GM12878 (cell line): ENCODE results near the gene IFI35. TPM values are rescaled to one million over a fixed set of nuclear protein-coding genes. Genes with fewer than 3 reads are reported as not detected.

ENCODE experiments used
- ATAC-seq: fragments of 200-7000 bp; cut with Tn5 transposase; 3 replicates; pipeline ENCODE4 v1.9.1; 2020; ENCODE audit warnings: mild to moderate bottlenecking, moderate library complexity
- BruUV-seq: library from RNA; stranded (reverse); fragments of 400-500 nt; replicated peaks from 2 replicates; lab custom pipeline; 2021; lab: Mats Ljungman, UMichigan
- CTCF ChIA-PET: fragments of 300-600 bp; sonication (Branson Sonifier 250); formaldehyde crosslinking; extraction: SDS; loops from one replicate; lab custom pipeline; 2021; ENCODE audit warnings: inconsistent platforms; lab: Yijun Ruan, JAX
- POLR2A ChIA-PET: fragments of 350-600 bp; formaldehyde crosslinking; extraction: SDS; loops from one replicate; lab custom pipeline; 2021; ENCODE audit warnings: inconsistent platforms; lab: Charles Lee
- RAD21 ChIA-PET: fragments of 300-600 bp; sonication (Branson Sonifier 250); formaldehyde crosslinking; loops from one replicate; lab custom pipeline; 2023; ENCODE audit warnings: antibody characterized with exemption; ENCODE audit not compliant: unreplicated experiment; lab: Charles Lee
- SMC1A ChIA-PET: fragments of 300-600 bp; sonication (Branson Sonifier 250); formaldehyde crosslinking; loops from one replicate; lab custom pipeline; 2023; ENCODE audit not compliant: unreplicated experiment, uncharacterized antibody; lab: Charles Lee
- DNase-seq: peaks from one replicate; pipeline ENCODE4 v3.0.0-alpha.2; 2011; ENCODE audit warnings: low read depth, low spot score
- FAIRE-seq: peaks from 3 replicates; lab custom pipeline; 2011; peaks lifted over from hg19 to GRCh38; lab: Jason Lieb, UNC
- H2AFZ ChIP-seq: 2 replicates; pipeline ENCODE4 v1.6.0; 2011; ENCODE audit warnings: low read depth, low read length, control low read depth; ENCODE audit not compliant: control insufficient read depth
- H3K27ac ChIP-seq: 2 replicates; pipeline ENCODE4 v1.5.1; 2011; ENCODE audit warnings: control low read depth; ENCODE audit not compliant: control insufficient read depth, insufficient read depth
- H3K27me3 ChIP-seq, 2 experiments: replicated peaks in 1 of 2; 2 replicates each; pipeline versions ENCODE4 v1.6.0 to v1.6.1; 2011; ENCODE audit warnings: low read length in 1 of 2; ENCODE audit not compliant: control insufficient read depth in 2 of 2, insufficient read depth in 2 of 2
- H3K36me3 ChIP-seq, 2 experiments: 2 replicates each; pipeline ENCODE4 v1.5.1; 2011; ENCODE audit warnings: low read length in 1 of 2; ENCODE audit not compliant: control insufficient read depth in 2 of 2, insufficient read depth in 2 of 2
- H3K4me1 ChIP-seq: 2 replicates; pipeline ENCODE4 v1.6.1; 2011; ENCODE audit warnings: mild to moderate bottlenecking, low read length, moderate library complexity, mixed read lengths; ENCODE audit not compliant: control insufficient read depth, insufficient read depth
- H3K4me2 ChIP-seq: 2 replicates; pipeline ENCODE4 v1.6.0; 2011; ENCODE audit warnings: control low read depth; ENCODE audit not compliant: control insufficient read depth, insufficient read depth
- H3K4me3 ChIP-seq: fragments of 200-600 bp; sonication (generic); 2 replicates; pipeline ENCODE4 v1.5.1; 2016
- H3K79me2 ChIP-seq: 2 replicates; pipeline ENCODE4 v1.6.0; 2011; ENCODE audit warnings: low read length; ENCODE audit not compliant: control insufficient read depth, insufficient read depth
- H3K9ac ChIP-seq: 2 replicates; pipeline ENCODE4 v1.8.0; 2011; ENCODE audit warnings: low read length, control low read depth, mixed read lengths; ENCODE audit not compliant: control insufficient read depth, insufficient read depth
- H3K9me3 ChIP-seq: replicated peaks from 3 replicates; pipeline ENCODE4 v1.5.1; 2011; ENCODE audit warnings: mild to moderate bottlenecking, low read length; ENCODE audit not compliant: control insufficient read depth, insufficient read depth
- H4K20me1 ChIP-seq: 2 replicates; pipeline ENCODE4 v1.6.0; 2011; ENCODE audit not compliant: control insufficient read depth, insufficient read depth
- DPF2 ChIP-seq: fragments of 450-650 bp; IDR thresholded peaks from 2 replicates; pipeline ENCODE4 v1.6.1; 2017; ENCODE audit warnings: mild to moderate bottlenecking
- EED ChIP-seq: sonication (generic); IDR thresholded peaks from 2 replicates; pipeline ENCODE4 v1.6.1; 2016; ENCODE audit warnings: antibody characterized with exemption, low read depth
- ESRRA ChIP-seq: IDR thresholded peaks from 2 replicates; pipeline ENCODE4 v1.6.1; 2012; ENCODE audit warnings: mild to moderate bottlenecking, low read length, improper control_type of control experiment
- IKZF1 ChIP-seq: fragments of 450-650 bp; conservative IDR thresholded peaks from 2 replicates; pipeline ENCODE4 v1.6.1; 2017; ENCODE audit warnings: antibody characterized with exemption, mild to moderate bottlenecking
- MTA2 ChIP-seq: fragments of 450-650 bp; IDR thresholded peaks from 2 replicates; pipeline ENCODE4 v1.6.1; 2016; ENCODE audit warnings: low read depth, mild to moderate bottlenecking, moderate library complexity
- POU2F2 ChIP-seq: IDR thresholded peaks from 3 replicates; pipeline ENCODE4 v1.6.1; 2011; ENCODE audit warnings: low read depth, mild to moderate bottlenecking, low read length, borderline replicate concordance
- RFX5 ChIP-seq: IDR thresholded peaks from 2 replicates; pipeline ENCODE4 v1.6.1; 2011; ENCODE audit warnings: low read depth, low read length, improper control_type of control experiment
- SMAD1 ChIP-seq: fragments of 450-650 bp; IDR thresholded peaks from 2 replicates; pipeline ENCODE4 v1.6.1; 2018; ENCODE audit warnings: mild to moderate bottlenecking, low read depth; ENCODE audit not compliant: partially characterized antibody
- SRF ChIP-seq, 2 experiments: IDR thresholded peaks; 2 replicates each; pipeline ENCODE4 v1.6.1; 2011; ENCODE audit warnings: low read depth in 2 of 2, low read length in 2 of 2, mild to moderate bottlenecking in 1 of 2, moderate library complexity in 1 of 2
- SUZ12 ChIP-seq: fragments of 200-600 bp; sonication (generic); IDR thresholded peaks from one replicate; pipeline ENCODE4 v1.6.1; 2018; ENCODE audit warnings: antibody characterized with exemption, mild to moderate bottlenecking; ENCODE audit not compliant: unreplicated experiment
- TARDBP ChIP-seq: IDR thresholded peaks from 2 replicates; pipeline ENCODE4 v1.6.1; 2016; ENCODE audit warnings: borderline replicate concordance
- TCF3 ChIP-seq: IDR thresholded peaks from 2 replicates; pipeline ENCODE4 v1.6.1; 2012; ENCODE audit warnings: low read depth, mild to moderate bottlenecking, low read length, borderline replicate concordance; ENCODE audit not compliant: insufficient read depth
- TCF7 ChIP-seq: IDR thresholded peaks from 2 replicates; pipeline ENCODE4 v1.6.1; 2014; ENCODE audit warnings: antibody characterized with exemption, borderline replicate concordance
- ZBED1 ChIP-seq: IDR thresholded peaks from 2 replicates; pipeline ENCODE4 v1.6.1; 2016; ENCODE audit warnings: borderline replicate concordance
- ZSCAN29 ChIP-seq: fragments of 450-650 bp; IDR thresholded peaks from 2 replicates; pipeline ENCODE4 v1.6.1; 2017; ENCODE audit warnings: mild to moderate bottlenecking, moderate library complexity
- WGBS: methylation state at CpG from one replicate; pipeline ENCODE4 v1.1.6; 2016; ENCODE audit warnings: low lambda C conversion rate; ENCODE audit not compliant: insufficient replicate concordance, insufficient coverage; ENCODE audit errors: missing lambda C conversion rate; 5-methylcytosine and 5-hydroxymethylcytosine counted together
- in situ Hi-C: fragments of 300-500 bp; cut with MboI; formaldehyde crosslinking; loops from 9 replicates; pipeline ENCODE4 v1.14.3; 2018; ENCODE audit warnings: mixed read lengths
- intact Hi-C: fragments of 100-400 bp; cut with micrococcal nuclease; formaldehyde crosslinking; loops from one replicate; pipeline ENCODE4 v1.14.2; 2022; ENCODE audit not compliant: unreplicated experiment
- polyA plus RNA-seq, 11 experiments: library from polyadenylated mRNA; depleted of rRNA in 4 of 11; unstranded in 6 of 11; stranded (reverse) in 5 of 11; fragments of >200 nt; fragmentation: Nextera tagmentation in 4 of 11; fragmentation: Illumina TruSeq in 1 of 11; extraction: Ambion mirVana in 4 of 11; extraction: Trizol in 1 of 11; gene quantifications; 1 replicate in 1 of 11; 2 replicates in 10 of 11; pipeline versions ENCODE4 v1.2.1 to v1.2.3, GENCODE V29; 2011 to 2016; ENCODE audit warnings: inconsistent platforms in 2 of 11, missing spikeins in 2 of 11, low read depth in 1 of 11
- total RNA-seq, 4 experiments: library from RNA; depleted of rRNA in 3 of 4; stranded (reverse); fragments of >200 nt in 3 of 4; fragmentation: Illumina TruSeq in 1 of 4; extraction: Trizol in 1 of 4; gene quantifications; 2 replicates each; pipeline versions ENCODE4 v1.2.1 to v1.2.3, GENCODE V29; 2013 to 2021
- TF ChIP-seq, protein P1 (sequence below): fragments of 450-650 bp; IDR thresholded peaks from 2 replicates; pipeline ENCODE4 v1.6.1; 2017; ENCODE audit warnings: borderline replicate concordance
- TF ChIP-seq, protein P2 (sequence below): fragments of 450-650 bp; IDR thresholded peaks from 2 replicates; pipeline ENCODE4 v1.6.1; 2016; ENCODE audit warnings: mild to moderate bottlenecking
- TF ChIP-seq, protein P3 (sequence below): fragments of 450-650 bp; IDR thresholded peaks from 2 replicates; pipeline ENCODE4 v1.6.1; 2016; ENCODE audit warnings: mild to moderate bottlenecking

IFI35 gene
- total and polyA plus RNA-seq, 10 of the 15 experiments (the other 5 are each of a cell fraction or from before 2014, with no cell fraction given), result 18.4 to 92.2 (median 65.3) TPM

DNA sequence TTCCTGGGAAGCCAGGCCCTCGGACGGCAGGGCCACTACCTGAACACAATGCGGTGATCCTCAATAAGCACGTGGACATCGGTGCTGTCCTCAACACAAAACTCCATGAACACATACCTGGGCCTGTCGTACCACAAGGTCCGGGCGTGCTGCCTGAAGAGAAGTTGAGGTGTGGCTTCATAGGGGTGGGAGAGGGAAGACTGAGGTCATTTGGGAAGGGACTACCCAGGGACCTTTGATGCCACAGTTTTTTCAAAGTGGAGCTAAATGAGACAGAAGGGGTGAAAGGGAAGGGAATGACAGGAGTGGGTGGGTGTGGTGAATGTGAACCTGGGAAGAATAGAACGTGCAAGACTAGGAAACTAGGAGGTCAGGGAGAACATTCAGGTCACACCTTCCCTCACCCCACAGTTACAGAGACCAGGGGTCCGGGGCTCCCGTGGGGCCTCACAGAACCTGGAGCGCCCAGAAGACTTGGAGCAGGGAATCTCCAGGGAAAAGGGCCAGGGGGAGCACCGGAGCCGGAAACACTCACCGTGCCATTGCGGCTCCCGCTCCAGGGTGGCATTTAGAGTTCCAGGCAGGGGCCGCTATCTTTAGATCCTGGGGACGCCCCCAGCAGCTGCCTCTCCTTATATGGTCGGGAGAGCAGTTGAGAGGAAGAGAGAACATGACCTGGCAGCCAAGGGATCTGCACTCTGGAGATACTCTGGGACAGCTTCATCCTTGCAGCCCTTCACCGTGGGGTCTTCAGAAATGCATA is 26.9 kb upstream of the IFI35 start, which contains the start of gene PTGES3L:
Gene PTGES3L (minus strand): TSS at position 570 of the 763 bp plus-strand sequence. CDS start 27 bp downstream, at position 543.
- 36% methylated on average over 21 of the region's 21 CpGs for WGBS
- H3K27ac ChIP-seq, result peak within 1 kb of the TSS; percentile 85
- ChIA-PET SMC1A (interaction anchor here (1.4 kb wide), 1 partner anchor 18 kb away, joined by 6 read pairs; the partner anchor contains the start of gene RPL27), CTCF (interaction anchor here (1.4 to 4.6 kb wide), 3 partner anchors 18 to 159 kb away, joined by 4 to 23 read pairs (median 5); partner anchors contain the start of genes BECN1 and RPL27), RAD21 (interaction anchor here (0.6 to 1.4 kb wide), 3 partner anchors 17 to 355 kb away, joined by 3 to 6 read pairs (median 3); partner anchors contain the start of gene RPL27), POLR2A (interaction anchor here (0.5 to 2.2 kb wide), 3 partner anchors 15 to 334 kb away, joined by 3 to 11 read pairs (median 9); partner anchors contain the start of gene RPL27)
- H3K4me3 ChIP-seq, result peak within 1 kb of the TSS; percentile 94
- H3K9ac ChIP-seq, result peak within 1 kb of the TSS; percentile 82
- peaks cover 9% of the 10 kb centered on the region for H3K4me1 ChIP-seq
- intact Hi-C loops (no loop called here), in situ Hi-C loops (no loop called here)
- FAIRE-seq (no peak), ATAC-seq (peak; percentile 67), DNase-seq (no peak)
- peak within 1 kb of the TSS; percentile 98 for H2AFZ ChIP-seq
- H3K36me3 ChIP-seq, result no peaks in the 10 kb centered on the region
- H3K27me3 ChIP-seq, result no peaks in the 10 kb centered on the region
- H3K9me3 ChIP-seq, result no peaks in the 10 kb centered on the region
- peaks cover 32% of the 10 kb centered on the region for H3K79me2 ChIP-seq
- peak within 1 kb of the TSS; percentile 99 for H3K4me2 ChIP-seq
- TSS peak; percentile 77 for BruUV-seq
- H4K20me1 ChIP-seq, result no peaks in the 10 kb centered on the region
- no peak for TF ChIP-seq TCF3
- TF ChIP-seq SUZ12, result no peak
- TF ChIP-seq TARDBP, result no peak
- no peak for TF ChIP-seq TCF7
- TF ChIP-seq POU2F2, result no peak
- TF ChIP-seq EED, result peak; percentile 33; the same call in 1 of the 2 replicates
- TF ChIP-seq, protein P1, sequence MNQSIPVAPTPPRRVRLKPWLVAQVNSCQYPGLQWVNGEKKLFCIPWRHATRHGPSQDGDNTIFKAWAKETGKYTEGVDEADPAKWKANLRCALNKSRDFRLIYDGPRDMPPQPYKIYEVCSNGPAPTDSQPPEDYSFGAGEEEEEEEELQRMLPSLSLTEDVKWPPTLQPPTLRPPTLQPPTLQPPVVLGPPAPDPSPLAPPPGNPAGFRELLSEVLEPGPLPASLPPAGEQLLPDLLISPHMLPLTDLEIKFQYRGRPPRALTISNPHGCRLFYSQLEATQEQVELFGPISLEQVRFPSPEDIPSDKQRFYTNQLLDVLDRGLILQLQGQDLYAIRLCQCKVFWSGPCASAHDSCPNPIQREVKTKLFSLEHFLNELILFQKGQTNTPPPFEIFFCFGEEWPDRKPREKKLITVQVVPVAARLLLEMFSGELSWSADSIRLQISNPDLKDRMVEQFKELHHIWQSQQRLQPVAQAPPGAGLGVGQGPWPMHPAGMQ, result 0 out of 2 replicates have a peak, but pooled peaks have one; percentile 3
- TF ChIP-seq, protein P2, sequence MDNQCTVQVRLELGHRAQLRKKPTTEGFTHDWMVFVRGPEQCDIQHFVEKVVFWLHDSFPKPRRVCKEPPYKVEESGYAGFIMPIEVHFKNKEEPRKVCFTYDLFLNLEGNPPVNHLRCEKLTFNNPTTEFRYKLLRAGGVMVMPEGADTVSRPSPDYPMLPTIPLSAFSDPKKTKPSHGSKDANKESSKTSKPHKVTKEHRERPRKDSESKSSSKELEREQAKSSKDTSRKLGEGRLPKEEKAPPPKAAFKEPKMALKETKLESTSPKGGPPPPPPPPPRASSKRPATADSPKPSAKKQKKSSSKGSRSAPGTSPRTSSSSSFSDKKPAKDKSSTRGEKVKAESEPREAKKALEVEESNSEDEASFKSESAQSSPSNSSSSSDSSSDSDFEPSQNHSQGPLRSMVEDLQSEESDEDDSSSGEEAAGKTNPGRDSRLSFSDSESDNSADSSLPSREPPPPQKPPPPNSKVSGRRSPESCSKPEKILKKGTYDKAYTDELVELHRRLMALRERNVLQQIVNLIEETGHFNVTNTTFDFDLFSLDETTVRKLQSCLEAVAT, result peak; percentile 84
- no peak for TF ChIP-seq DPF2
- TF ChIP-seq SRF (IDR thresholded peaks at IDR 0.05; ENCODE audit: low read depth in 2 of 2, low read length in 2 of 2), result peak; percentile 83 to 94
- no peak for TF ChIP-seq MTA2
- TF ChIP-seq ESRRA, result no peak
- peak; percentile 77; the same call in 1 of the 2 replicates for TF ChIP-seq IKZF1
- no peak for TF ChIP-seq ZSCAN29
- no peak for TF ChIP-seq RFX5
- TF ChIP-seq ZBED1, result no peak
- TF ChIP-seq SMAD1, result no peak
- TF ChIP-seq, protein P3, sequence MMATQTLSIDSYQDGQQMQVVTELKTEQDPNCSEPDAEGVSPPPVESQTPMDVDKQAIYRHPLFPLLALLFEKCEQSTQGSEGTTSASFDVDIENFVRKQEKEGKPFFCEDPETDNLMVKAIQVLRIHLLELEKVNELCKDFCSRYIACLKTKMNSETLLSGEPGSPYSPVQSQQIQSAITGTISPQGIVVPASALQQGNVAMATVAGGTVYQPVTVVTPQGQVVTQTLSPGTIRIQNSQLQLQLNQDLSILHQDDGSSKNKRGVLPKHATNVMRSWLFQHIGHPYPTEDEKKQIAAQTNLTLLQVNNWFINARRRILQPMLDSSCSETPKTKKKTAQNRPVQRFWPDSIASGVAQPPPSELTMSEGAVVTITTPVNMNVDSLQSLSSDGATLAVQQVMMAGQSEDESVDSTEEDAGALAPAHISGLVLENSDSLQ, result no peak
